HTERT RPE-1 (cell line): ENCODE measurements around the gene EXOC3.
"Not testable (repeated sequence)": the region's sequence is repeated elsewhere in the genome, so short reads cannot be mapped to it uniquely, and the experiment has no call there.

Source experiments
- in situ Hi-C: fragments of 300-500 bp; cut with MboI; formaldehyde crosslinking; loops from 4 replicates; pipeline ENCODE4 v1.14.3; 2020; ENCODE audit warnings: low sequenced_read_pairs

Gene EXOC3

GRCh38 chr5:472076-472655 lies 29.2 kb downstream of the EXOC3 start:
- in situ Hi-C loops, result no loop called here

- in situ Hi-C loops, result no loop called here
These were observed 29.9 kb downstream of the EXOC3 start for GRCh38 chr5:472656-473550.

GRCh38 chr5:473551-474192 lies 30.7 kb downstream of the EXOC3 start:
- in situ Hi-C loops, result no loop called here

GRCh38 chr5:474232-474839 lies 31.4 kb downstream of the EXOC3 start:
- in situ Hi-C loops, result not testable (repeated sequence)

GRCh38 chr5:474840-475661 lies 32.1 kb downstream of the EXOC3 start:
- in situ Hi-C loops, result no loop called here

- in situ Hi-C loops, result no loop called here
These were observed 32.7 kb downstream of the EXOC3 start for GRCh38 chr5:475704-476101.

GRCh38 chr5:476102-476813 lies 33.3 kb downstream of the EXOC3 start:
- in situ Hi-C loops, result no loop called here

- in situ Hi-C loops, result no loop called here
These were observed 33.8 kb downstream of the EXOC3 start for GRCh38 chr5:476814-477175.

GRCh38 chr5:477247-477646 lies 34.3 kb downstream of the EXOC3 start:
- in situ Hi-C loops, result no loop called here

GRCh38 chr5:477871-478270 lies 34.9 kb downstream of the EXOC3 start:
- in situ Hi-C loops, result no loop called here

- in situ Hi-C loops, result no loop called here
These were observed 35.5 kb downstream of the EXOC3 start for GRCh38 chr5:478369-478981.

GRCh38 chr5:478982-479535 lies 36.1 kb downstream of the EXOC3 start:
- in situ Hi-C loops, result no loop called here

- in situ Hi-C loops, result no loop called here
These were observed 36.8 kb downstream of the EXOC3 start for GRCh38 chr5:479566-480319.

- in situ Hi-C loops, result no loop called here
These were observed 38.4 kb downstream of the EXOC3 start for GRCh38 chr5:481347-481746.

- in situ Hi-C loops, result no loop called here
These were observed 39.0 kb downstream of the EXOC3 start for GRCh38 chr5:482021-482420.

GRCh38 chr5:482506-482905 lies 39.5 kb downstream of the EXOC3 start:
- in situ Hi-C loops, result no loop called here

- in situ Hi-C loops, result no loop called here
These were observed 40.0 kb downstream of the EXOC3 start for GRCh38 chr5:483011-483410.

- in situ Hi-C loops, result no loop called here
These were observed 40.6 kb downstream of the EXOC3 start for GRCh38 chr5:483434-484140.
